T-helper 2 cell treated with Interferon-gamma antibody and Interleukin-4, amounts not matched to agents 100 ng/mL and 5 ng/mL, for 36 hours (primary cell): ENCODE results near the gene ESPN. TPM values are rescaled to one million over a fixed set of nuclear protein-coding genes. Genes with fewer than 3 reads are reported as not detected.

ENCODE experiments used
- intact Hi-C: fragments of 100-400 bp; cut with micrococcal nuclease; formaldehyde crosslinking; loops from one replicate; pipeline ENCODE4 v1.15.1; 2023
- total RNA-seq: library from RNA; stranded (reverse); gene quantifications from 2 replicates; pipeline ENCODE4 v1.2.3, GENCODE V29; 2022

ESPN gene
- total RNA-seq, 1 donor from 2014 or later, result 1.1 TPM

- intact Hi-C loops, result no loop called here
These were observed 52.7 kb downstream of the ESPN start for GRCh38 chr1:6477039-6477820.

DNA sequence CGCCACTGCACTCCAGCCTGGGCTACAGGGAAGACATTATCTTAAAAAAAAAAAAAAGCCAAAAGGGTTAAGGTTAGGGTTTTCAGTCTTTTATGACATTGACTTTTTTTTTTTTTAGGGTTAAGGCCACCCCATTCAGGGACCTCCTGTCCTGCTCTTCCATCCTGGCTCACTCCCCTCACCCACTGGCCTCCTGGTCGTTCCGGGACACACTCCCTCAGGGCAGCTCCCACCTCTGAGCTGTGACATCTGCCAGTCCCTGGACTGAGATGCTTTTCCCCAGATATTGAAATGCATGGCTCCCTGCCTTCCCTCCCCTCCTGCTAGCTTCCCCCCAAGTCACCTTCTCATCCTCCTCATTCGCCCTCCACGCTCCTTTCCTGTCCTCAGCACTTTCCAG, 57.2 kb downstream of the ESPN start:
- intact Hi-C loops, result no loop called here

DNA sequence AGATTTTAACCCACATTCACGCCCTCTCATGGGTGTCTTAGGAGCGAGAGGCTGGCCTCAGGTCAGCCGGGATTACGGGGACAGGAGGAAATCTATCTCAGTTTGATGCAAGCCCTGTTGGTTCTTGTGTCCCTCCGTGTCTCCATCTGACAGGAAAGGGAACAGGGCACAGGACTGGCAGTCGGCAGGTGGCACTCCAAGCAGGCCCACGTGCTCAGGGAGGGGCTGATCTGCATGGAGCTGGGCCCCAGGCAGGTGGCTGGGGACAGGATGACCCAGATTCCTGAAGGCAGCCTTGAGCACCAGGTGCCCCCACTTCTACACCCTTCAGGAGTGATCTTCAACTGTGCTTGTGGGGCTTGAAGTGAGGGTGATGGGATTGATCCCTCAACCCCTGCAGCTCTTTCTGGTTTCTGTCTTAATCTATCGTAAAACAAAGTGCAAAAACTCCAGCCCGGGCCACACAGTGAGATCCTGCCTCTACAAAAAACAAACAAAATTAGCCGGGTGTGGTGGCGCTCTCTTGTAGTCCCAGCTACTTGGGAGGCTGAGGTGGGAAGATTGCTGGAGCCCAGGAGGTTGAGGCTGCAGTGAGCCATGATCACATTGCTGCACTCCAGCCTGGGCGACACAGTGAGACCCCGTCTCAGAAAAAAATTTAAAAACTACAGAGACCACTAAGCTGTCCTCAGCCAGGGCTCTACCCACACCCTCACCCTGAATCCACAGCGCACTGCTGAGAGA, 58.6 kb downstream of the ESPN start:
- intact Hi-C loops, result no loop called here

GRCh38 chr1:6483761-6484117, 59.2 kb downstream of the ESPN start:
- intact Hi-C loops, result no loop called here

DNA sequence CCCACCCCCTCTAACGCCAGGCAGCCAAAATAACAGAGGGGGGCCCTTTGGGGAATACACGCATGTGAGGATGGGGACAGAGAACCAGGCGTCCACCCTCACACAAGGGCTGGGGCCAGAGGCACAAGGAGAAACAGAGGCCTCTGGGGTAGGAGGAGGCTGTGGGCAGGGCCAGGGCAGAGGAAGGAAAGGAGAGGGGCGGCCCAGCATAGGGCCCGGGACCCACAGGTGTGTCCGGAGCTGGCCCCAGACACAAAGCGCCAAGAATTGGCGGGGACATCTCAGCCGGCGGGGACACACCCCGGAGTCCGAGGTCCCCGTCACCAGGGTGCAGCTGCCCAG, 60.2 kb downstream of the ESPN start:
- intact Hi-C loops, result no loop called here

GRCh38 chr1:6485168-6486101, 60.9 kb downstream of the ESPN start:
- intact Hi-C loops, result loop anchor here (1.0 kb wide), 2 partner anchors 69 to 161 kb away; partner anchors contain the start of gene NOL9

DNA sequence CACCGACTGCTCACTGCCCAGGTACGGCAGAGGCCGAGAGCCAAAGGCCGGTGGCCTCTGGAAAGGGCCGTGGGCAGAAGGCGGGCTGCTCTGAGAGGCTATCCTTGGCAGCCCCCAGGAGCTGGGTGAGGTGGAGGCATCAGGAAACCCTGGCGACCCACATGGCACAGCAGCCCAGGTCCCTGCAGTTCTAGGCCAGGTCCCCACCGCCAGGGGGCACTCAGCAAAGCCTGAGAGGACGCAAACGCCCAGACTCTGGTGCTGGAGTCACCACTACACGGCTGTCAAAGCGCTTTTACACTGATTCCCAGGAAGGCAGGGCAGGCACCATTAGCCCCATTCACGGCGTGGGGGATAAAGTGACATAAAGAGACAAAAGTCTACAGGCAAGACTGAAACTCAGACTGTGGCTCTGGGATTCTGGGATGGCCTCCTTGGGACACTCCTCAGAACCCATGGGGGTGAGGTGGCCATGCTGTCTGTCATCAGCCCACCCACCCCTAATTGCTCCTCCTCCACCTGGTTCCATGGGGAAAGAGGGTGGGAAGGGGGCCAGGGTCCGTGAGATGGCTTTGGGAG, 61.9 kb downstream of the ESPN start:
- intact Hi-C loops, result loop anchor here (1.0 kb wide), 2 partner anchors 68 to 160 kb away; partner anchors contain the start of gene NOL9

DNA sequence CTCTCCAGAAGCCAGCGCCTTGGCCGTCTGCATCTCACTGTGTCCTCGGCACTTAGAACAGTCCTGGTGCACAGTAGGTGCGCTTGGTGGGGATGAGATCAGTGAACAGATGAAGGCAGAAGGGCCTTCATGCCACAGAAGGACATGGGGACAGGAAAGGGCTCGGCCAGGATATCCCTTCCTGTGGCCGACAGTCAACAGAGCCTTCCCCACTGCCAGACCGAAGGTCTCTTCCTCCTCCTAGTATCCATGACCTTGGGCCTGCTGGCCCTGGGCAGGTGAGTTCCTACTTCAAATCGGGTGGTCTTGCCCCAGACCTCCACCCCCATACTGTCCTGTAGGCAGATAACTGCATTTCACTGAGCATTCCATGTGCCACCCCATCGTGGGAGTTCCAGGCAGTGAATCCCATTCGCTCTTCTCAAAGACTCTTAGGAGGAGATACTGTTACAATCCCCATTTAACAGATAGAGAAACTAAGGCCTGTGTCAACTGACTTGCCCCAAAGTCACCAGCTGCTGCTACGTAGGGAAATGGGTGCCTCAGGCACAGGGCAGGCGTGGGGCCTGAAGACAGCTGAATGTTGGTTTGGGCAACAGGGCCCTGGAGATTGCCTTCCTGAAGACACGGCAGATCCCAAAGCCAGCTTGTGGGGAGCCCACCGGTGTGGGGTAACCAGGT, 63.4 kb downstream of the ESPN start:
- intact Hi-C loops, result no loop called here

- intact Hi-C loops, result no loop called here
These were observed 64.2 kb downstream of the ESPN start for GRCh38 chr1:6488602-6489382.

- intact Hi-C loops, result no loop called here
These were observed 64.8 kb downstream of the ESPN start for GRCh38 chr1:6489383-6489765.

GRCh38 chr1:6489799-6490180, 65.2 kb downstream of the ESPN start:
- intact Hi-C loops, result loop anchor here (5.0 kb wide), 1 partner anchor 67 kb away; the partner anchor contains the start of gene ESPN

- intact Hi-C loops, result loop anchor here (5.0 kb wide), 1 partner anchor 68 kb away; the partner anchor contains the start of gene ESPN
These were observed 65.9 kb downstream of the ESPN start for GRCh38 chr1:6490181-6491080.

GRCh38 chr1:6491081-6491449, 66.5 kb downstream of the ESPN start:
- intact Hi-C loops, result loop anchor here (5.0 kb wide), 1 partner anchor 69 kb away; the partner anchor contains the start of gene ESPN

DNA sequence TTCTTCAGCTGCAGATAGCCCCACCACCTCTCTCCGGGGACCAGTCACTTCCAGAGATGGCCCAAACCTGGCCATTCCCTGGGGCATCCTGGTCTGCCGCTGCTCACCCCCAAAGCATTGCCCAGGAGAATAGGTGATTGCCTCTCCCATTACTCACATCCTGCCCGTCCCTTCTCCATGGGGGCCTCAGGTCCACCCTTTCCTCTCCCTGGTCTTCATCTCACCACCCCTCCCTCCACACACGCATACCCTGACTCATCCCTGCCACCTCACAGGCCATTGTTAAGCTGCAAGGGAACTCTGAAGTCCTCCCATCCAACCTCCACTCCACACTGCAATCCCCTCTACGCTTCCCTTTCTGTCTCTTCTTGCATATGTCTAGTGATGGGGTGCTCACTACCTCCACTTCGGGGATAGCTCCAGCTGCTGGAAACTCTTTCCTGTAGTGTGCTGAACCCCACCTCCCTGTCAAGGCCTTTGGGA, 66.9 kb downstream of the ESPN start, which contains the start of gene PLEKHG5:
Gene PLEKHG5, minus strand, starts transcription at position 188 of the 483 bp plus-strand sequence. CDS start 14,096 bp downstream, outside the sequence.
- intact Hi-C loops, result loop anchor here (5.0 kb wide), 1 partner anchor 69 kb away; the partner anchor contains the start of gene ESPN

DNA sequence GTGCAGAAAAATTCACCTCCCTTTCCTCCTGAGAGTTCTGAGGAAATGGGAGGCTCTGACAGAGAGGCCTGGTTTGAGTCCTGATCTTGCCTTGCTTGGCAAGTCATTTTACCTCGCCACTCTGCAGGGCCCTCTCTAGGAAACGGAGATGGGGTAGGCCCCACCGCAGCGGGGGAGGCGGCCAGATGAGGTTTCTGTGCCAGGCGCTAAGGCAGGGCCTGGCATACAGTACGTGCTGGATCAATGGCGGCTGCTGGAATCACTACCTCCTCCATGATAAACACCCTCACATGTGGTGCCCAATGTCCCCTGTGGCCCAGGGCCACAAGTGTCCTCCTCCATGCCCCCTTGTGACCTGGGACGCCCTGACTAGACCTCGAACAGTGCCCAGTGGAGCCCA, 67.4 kb downstream of the ESPN start:
- intact Hi-C loops, result loop anchor here (5.0 kb wide), 1 partner anchor 70 kb away; the partner anchor contains the start of gene ESPN

DNA sequence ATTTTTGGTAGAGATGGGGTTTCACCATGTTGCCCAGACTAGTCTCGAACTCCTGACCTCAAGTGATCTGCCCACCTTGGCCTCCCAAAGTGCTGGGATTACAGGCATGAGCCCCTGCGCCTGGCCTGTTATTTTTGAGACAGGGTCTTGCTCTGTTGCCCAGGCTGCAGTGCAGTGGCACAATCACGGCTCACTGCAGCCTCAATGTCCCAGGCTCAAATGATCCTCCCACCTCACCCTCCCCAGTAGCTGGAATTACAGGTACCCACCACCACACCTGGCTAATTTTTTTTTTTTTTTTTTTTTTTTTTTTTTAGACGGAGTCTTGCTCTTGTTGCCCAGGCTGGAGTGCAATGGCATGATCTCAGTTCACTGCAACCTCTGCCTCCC, 69.3 kb downstream of the ESPN start:
- intact Hi-C loops, result loop anchor here (5.0 kb wide), 1 partner anchor 72 kb away; the partner anchor contains the start of gene ESPN

- intact Hi-C loops, result loop anchor here (5.0 kb wide), 1 partner anchor 72 kb away; the partner anchor contains the start of gene ESPN
These were observed 70.1 kb downstream of the ESPN start for GRCh38 chr1:6494627-6495026.

GRCh38 chr1:6495041-6495441, 70.5 kb downstream of the ESPN start:
- intact Hi-C loops, result no loop called here
